ENCODE data around the gene CCL25.

Gene CCL25

GRCh38 chr19:8050274-8051096 is 2.1 kb upstream of the CCL25 start (continued):
- TF ChIP-seq ZNF561 (tag by site-specific recombination; IDR thresholded peaks at IDR 0.05; ENCODE audit: borderline replicate concordance) (no peak), MYNN (tag by site-specific recombination; IDR thresholded peaks at IDR 0.05; ENCODE audit: borderline replicate concordance) (no peak), SP2 (tag by site-specific recombination; IDR thresholded peaks at IDR 0.05) (peak; percentile 86), ZNF239 (tag by site-specific recombination; IDR thresholded peaks at IDR 0.05) (no peak), KLF17 (tag by site-specific recombination; IDR thresholded peaks at IDR 0.05) (no peak), ZNF24 (tag by site-specific recombination; IDR thresholded peaks at IDR 0.05) (no peak), ZNF146 (tag by site-specific recombination; IDR thresholded peaks at IDR 0.05) (no peak), ZNF549 (tag by site-specific recombination; IDR thresholded peaks at IDR 0.05) (no peak), ZNF621 (tag by site-specific recombination; IDR thresholded peaks at IDR 0.05) (no peak), ZSCAN16 (tag by site-specific recombination; IDR thresholded peaks at IDR 0.05) (no peak), ZNF132 (tag by site-specific recombination; IDR thresholded peaks at IDR 0.05; ENCODE audit: borderline replicate concordance) (no peak), ZNF223 (tag by site-specific recombination; IDR thresholded peaks at IDR 0.05) (no peak), ZBTB7A (tag by site-specific recombination; IDR thresholded peaks at IDR 0.05; ENCODE audit: low read depth) (no peak), ZNF350 (tag by site-specific recombination; IDR thresholded peaks at IDR 0.05) (no peak), ZNF114 (tag by site-specific recombination; IDR thresholded peaks at IDR 0.05) (no peak), ZNF529 (tag by site-specific recombination; IDR thresholded peaks at IDR 0.05; ENCODE audit: insufficient replicate concordance) (no peak), ZNF596 (tag by site-specific recombination; IDR thresholded peaks at IDR 0.05) (no peak), PATZ1 (tag by site-specific recombination; IDR thresholded peaks at IDR 0.05) (0 out of 2 replicates have a peak, but pooled peaks have one; percentile 29), ZNF518A (tag by site-specific recombination; conservative IDR thresholded peaks at IDR 0.05; ENCODE audit: low read depth) (no peak), ZFHX2 (tag by site-specific recombination; conservative IDR thresholded peaks at IDR 0.05) (peak; percentile 75), ZFP3 (tag by site-specific recombination; IDR thresholded peaks at IDR 0.05; ENCODE audit: low read depth) (no peak), ZBTB8A (tag by site-specific recombination; IDR thresholded peaks at IDR 0.05) (no peak), TSHZ1 (tag by site-specific recombination; IDR thresholded peaks at IDR 0.05; ENCODE audit: borderline replicate concordance) (no peak), OSR2 (tag by site-specific recombination; IDR thresholded peaks at IDR 0.05) (no peak), ZNF184 (tag by site-specific recombination; IDR thresholded peaks at IDR 0.05) (no peak), OVOL3 (tag by site-specific recombination; IDR thresholded peaks at IDR 0.05) (no peak), GLI4 (tag by site-specific recombination; IDR thresholded peaks at IDR 0.05) (no peak)

All from HEK293 (cell line).